Measurements from ENCODE around the gene LDHD.
A peak's percentile ranks its signal among the peaks of the same experiment; 100 is the strongest.

LDHD gene

DNA sequence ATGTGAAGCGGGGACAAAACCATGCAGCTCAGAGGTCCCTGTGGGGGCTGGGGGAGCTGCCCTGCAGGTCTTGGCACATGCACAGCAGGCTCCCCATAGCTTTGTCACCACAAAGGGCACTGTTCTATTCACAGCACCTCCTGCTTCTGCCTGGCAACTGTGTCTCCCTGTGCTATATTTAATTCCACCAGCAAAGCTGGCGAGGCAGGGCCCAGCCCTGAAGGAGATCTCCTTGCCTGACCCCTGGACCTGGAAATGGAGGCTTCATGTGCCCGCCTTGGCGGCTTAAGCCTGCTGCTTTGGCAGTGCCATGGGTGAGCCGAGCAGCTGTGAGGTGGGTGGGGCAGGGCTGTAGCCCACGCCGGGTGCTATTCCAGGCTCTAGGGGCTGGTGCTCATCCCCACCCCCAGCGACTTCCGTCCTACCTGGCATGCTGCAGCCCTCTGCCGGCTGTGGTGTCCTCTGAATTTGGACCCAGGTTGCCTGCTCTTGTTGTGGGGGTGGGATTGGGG, 6.8 kb downstream of the LDHD start:
- Mint-ChIP-seq H3K4me1 (ENCODE audit: low read depth) (peaks cover 29% of the 10 kb centered on the region), H3K27ac (peak overlapping the region; percentile 80), H3K27me3 (peaks cover 4% of the 10 kb centered on the region), H3K4me3 (peak overlapping the region; percentile 50), H3K36me3 (peaks cover 2% of the 10 kb centered on the region), H3K9me3 (ENCODE audit: low read depth) (no peaks in the 10 kb centered on the region)

DNA sequence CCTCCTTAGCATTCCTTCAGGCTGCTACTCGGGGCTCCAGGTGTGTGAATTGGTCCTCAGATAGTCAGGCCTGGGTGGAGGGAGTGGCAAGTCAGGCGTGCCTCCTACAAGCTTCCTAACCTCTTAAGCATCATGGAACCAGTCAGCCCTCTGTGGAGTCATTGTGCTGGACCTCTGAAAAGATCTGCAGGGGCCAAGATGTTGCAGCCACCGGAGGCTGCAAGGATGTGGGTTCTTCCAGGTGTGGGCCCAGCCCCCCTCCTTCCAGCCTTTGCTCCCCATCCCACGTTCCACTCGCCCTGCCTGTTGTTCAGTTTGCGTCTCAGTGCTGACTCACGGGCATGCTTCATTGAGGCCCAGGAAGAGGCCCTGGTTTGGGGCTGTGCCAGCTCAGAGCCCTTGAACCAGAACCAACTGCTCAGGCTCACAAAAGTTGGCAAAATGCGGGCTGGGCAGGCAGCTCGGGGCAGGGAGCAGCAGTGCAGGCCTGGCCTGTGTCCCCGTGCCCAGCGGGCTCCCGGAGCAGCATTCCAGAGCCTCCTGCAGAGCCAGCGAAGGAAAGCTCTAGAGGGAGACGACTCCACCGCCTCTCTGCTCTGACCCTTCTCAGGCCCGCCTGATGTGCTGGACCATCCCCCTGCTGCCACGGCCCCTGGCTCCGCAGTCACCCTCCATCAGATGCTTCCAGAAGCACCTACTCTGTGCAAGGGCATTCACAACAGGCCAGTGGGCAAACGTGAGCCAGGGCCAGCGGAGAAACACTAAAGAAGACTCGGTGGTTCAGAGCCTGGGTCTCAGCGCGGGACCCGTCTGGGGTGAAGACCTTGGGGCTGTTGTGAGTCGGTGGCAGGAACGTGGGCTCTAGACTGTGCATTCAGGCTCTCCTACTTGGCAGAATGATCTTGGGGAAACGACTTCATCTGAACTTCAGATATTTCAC, 7.5 kb downstream of the LDHD start:
- Mint-ChIP-seq H3K27me3 (peaks cover 4% of the 10 kb centered on the region), H3K4me3 (peak overlapping the region; percentile 69), H3K4me1 (ENCODE audit: low read depth) (peaks cover 29% of the 10 kb centered on the region), H3K36me3 (peaks cover 3% of the 10 kb centered on the region), H3K9me3 (ENCODE audit: low read depth) (no peaks in the 10 kb centered on the region), H3K27ac (peak overlapping the region; percentile 90)

DNA sequence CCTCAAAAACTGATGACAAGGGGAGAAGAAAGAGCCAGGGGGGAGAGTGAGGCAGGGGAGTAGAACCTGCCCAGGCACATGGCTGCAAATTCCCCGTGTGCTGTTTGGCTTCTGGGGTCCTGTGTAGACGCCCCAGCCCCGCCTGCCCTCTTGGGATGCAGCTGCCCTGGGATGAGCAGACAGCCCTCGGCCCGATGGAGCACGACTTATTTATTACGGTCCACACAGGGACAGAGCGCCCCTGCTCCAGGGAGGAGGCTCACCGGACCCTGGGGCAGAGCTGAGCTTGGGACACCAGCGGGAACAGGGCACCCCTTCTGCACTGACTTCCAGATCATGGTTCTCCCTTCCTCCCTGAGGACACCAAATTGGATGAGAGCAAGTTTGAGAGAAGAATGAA, 9.1 kb downstream of the LDHD start:
- Mint-ChIP-seq H3K4me1 (ENCODE audit: low read depth) (peaks cover 30% of the 10 kb centered on the region), H3K9me3 (ENCODE audit: low read depth) (no peaks in the 10 kb centered on the region), H3K4me3 (no peak overlapping the region), H3K36me3 (peaks cover 4% of the 10 kb centered on the region), H3K27me3 (peaks cover 4% of the 10 kb centered on the region), H3K27ac (no peak overlapping the region)

DNA sequence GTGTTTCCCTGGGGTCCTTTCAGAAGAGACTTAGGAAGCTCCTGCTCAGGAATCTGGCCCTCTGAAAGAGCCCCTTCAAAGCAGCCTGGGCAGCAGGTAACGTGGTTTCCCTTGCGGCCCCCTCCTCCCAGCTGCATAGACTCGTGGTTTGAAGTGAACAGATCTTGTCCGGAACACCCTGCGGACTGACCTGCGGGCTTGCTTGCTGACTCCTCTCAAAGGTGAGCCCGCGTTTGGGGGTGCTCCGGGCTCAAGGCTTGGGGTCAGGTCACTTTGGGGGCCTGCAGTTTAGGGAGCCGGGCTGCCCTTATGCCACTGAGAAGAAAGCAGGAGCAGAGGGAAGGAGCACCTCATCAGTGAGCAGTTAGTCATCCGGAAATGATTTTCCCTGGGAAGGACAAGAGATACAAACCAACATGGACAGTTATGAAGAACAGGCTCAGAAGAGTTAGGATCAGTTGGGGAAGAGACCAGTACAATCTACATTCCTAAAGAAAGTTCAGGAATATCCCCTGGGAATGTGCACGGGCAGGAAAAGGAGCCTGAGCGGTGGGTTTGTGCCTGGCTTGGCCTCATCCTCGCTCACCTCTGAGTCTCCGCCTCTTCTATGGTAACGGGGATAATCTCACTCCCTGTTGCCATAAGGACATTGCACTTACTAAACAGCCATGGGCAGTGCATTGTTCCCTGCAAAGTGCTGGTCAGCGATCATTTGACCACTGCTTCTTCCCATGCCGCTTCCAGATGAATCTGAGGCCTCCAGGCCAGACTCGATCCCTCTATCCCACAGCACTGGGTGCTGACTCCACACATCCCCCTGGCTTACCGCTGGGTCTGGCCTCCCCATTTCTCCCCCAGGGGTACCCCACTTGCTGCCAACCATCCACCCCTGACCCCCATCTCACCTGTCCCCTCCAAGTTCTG, 10.0 kb downstream of the LDHD start:
- Mint-ChIP-seq H3K4me1 (ENCODE audit: low read depth) (peaks cover 34% of the 10 kb centered on the region), H3K9me3 (ENCODE audit: low read depth) (no peaks in the 10 kb centered on the region), H3K4me3 (no peak overlapping the region), H3K27me3 (peaks cover under 1% of the 10 kb centered on the region), H3K36me3 (peaks cover 4% of the 10 kb centered on the region), H3K27ac (no peak overlapping the region)

DNA sequence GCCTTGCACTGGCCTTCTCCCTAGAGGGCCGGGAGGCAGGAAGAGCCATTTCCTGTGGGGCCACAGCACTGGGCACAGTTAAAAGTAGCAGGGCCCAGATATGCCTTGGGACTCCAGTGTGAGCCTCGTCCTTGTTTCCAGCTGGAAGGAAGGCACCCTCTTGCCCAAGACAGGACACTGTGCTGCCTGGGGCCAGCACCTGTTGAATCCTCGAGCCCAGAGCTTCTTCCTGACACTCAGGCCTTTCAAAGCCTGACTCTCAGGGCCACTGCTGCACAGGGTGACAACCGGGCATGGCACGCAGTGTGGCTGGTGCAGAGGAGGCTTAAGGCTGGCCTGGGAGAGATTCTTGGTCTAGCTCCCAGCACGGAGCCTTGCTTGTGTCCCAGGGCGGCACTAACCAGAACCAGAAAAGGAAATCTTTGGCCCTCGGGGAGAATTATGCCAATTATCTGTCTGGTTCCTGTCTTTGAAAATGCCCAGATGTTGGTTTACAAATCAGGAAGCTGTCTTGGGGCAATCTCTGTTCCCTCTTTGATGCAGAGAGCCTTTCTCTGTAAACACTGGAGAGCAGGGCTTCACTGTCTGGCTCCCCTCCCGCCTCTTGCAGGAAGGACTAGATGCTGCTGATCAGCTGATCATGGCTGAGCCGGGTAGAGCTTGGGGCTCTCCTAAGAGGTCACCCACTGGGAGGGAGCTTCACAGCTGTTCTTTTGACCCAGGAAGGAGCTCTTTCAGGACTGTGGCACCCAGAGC, 11.1 kb downstream of the LDHD start:
- no peaks in the 10 kb centered on the region for H3K27me3 Mint-ChIP-seq
- H3K36me3 Mint-ChIP-seq: peaks cover 4% of the 10 kb centered on the region
- no peak overlapping the region for H3K27ac Mint-ChIP-seq
- no peaks in the 10 kb centered on the region for H3K9me3 Mint-ChIP-seq (ENCODE audit: low read depth)
- H3K4me1 Mint-ChIP-seq (ENCODE audit: low read depth): peaks cover 31% of the 10 kb centered on the region
- H3K4me3 Mint-ChIP-seq: no peak overlapping the region

DNA sequence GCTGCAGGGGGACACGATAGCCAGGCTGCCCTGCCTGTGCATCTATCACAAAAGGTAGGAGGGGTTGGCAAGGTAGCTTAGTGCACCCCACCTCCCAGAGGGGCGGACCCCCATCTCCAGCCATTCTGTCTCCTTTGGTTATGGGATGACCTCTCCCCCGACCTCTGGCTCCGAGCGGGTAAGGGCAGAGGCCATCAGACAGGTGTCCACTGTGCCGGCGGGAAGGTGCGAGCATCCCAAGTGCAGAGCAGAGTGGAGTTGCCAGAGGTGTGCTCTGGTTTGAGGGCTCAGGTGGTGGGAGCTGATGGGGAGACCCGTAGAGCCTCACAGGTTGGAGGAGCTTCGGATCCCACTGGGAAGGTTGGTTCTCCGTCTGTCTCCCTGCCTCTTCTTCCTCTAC, 11.7 kb downstream of the LDHD start:
- H3K27ac Mint-ChIP-seq: no peak overlapping the region
- peaks cover 31% of the 10 kb centered on the region for H3K4me1 Mint-ChIP-seq (ENCODE audit: low read depth)
- H3K36me3 Mint-ChIP-seq: peaks cover 4% of the 10 kb centered on the region
- H3K9me3 Mint-ChIP-seq (ENCODE audit: low read depth): no peaks in the 10 kb centered on the region
- H3K27me3 Mint-ChIP-seq: no peaks in the 10 kb centered on the region
- no peak overlapping the region for H3K4me3 Mint-ChIP-seq

DNA sequence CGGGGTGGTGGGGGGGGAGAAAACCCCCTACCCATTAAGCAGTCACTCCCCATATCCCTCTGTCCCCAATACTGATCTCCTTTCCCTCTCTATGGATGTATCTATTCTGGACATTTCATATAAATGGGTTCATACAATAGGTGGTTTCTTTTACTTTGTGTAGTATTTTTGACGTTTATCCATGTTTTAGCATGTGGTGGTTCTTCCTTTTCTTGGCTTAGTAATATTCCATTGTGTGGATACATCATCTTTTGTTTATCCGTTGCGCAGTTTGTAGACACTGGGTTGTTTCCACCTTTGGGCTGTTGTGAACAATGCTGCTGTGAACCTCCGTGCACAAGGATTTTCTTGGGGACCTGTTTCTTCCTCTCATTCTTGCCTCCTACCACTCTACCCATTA, 12.6 kb downstream of the LDHD start:
- Mint-ChIP-seq H3K4me1 (ENCODE audit: low read depth) (peaks cover 31% of the 10 kb centered on the region), H3K4me3 (no peak overlapping the region), H3K27me3 (no peaks in the 10 kb centered on the region), H3K36me3 (peaks cover 4% of the 10 kb centered on the region), H3K27ac (no peak overlapping the region), H3K9me3 (ENCODE audit: low read depth) (no peaks in the 10 kb centered on the region)

DNA sequence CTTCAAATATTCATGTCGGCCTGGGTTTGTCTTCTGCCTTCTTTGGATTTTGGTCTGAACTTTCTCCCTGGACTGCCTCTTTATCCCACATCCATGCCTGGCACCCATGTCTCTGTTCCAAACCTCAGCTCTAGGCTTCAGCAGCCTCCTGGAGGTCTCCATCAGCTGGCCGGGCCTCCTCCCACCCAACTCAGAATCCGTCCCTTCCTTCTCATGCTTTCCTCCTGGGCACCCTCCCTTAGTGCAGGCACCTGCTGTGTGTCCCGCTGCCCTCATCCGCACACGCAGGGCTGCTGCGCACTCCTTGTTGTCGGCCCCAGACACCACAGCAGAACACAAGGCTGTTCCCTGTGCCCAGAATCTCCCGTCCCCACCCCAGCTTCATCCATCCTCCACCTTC, 14.0 kb downstream of the LDHD start:
- no peak overlapping the region for H3K27ac Mint-ChIP-seq

DNA sequence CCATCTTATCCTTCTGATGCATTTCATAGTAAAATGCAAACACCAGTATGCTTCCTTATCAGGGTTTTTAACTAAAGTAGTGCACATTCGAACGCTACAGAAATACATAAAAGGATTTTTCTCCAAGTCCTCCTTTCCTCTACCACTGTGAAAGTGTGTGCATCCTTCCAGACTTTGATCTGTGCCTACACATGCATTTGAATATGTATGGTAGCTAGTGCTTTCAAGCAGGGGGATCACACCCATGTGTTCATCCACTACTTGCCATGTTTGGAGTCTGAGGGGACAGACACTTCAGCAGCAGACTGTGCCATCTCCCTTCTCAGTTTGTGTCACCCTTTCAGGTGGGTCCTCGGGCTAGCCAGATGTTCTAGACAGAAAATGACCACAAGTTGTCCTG, 14.9 kb downstream of the LDHD start:
- no peaks in the 10 kb centered on the region for H3K9me3 Mint-ChIP-seq (ENCODE audit: low read depth)
- H3K36me3 Mint-ChIP-seq: peaks cover 4% of the 10 kb centered on the region
- peaks cover 37% of the 10 kb centered on the region for H3K4me1 Mint-ChIP-seq (ENCODE audit: low read depth)
- no peak overlapping the region for H3K4me3 Mint-ChIP-seq
- H3K27me3 Mint-ChIP-seq: no peaks in the 10 kb centered on the region
- no peak overlapping the region for H3K27ac Mint-ChIP-seq

More for the DNA sequence above, 14.0 kb downstream of the LDHD start:
- H3K27me3 Mint-ChIP-seq: no peaks in the 10 kb centered on the region
- H3K9me3 Mint-ChIP-seq (ENCODE audit: low read depth): no peaks in the 10 kb centered on the region
- H3K4me1 Mint-ChIP-seq (ENCODE audit: low read depth): peaks cover 37% of the 10 kb centered on the region
- H3K4me3 Mint-ChIP-seq: no peak overlapping the region
- H3K36me3 Mint-ChIP-seq: peaks cover 4% of the 10 kb centered on the region

DNA sequence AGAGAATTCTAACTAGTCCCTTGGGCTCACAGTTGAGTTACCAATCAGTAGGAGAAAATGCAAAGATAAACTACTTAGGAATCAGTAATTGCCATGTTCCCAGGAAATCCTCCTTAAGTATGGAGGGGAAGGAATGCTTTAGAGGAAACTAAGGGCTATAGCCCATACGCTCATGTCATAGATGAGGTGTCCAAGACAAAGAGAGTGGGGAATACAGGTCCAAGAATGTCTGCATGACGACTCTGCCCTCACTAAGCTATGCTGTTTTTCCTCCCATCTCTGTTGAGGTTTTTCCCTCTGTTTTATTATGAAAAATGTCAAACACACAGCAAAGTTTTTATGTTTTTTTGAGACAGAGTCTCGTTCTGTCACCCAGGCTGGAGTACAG, 16.0 kb downstream of the LDHD start:
- peaks cover 40% of the 10 kb centered on the region for H3K4me1 Mint-ChIP-seq (ENCODE audit: low read depth)
- peak overlapping the region; percentile 41 for H3K27ac Mint-ChIP-seq
- peaks cover 2% of the 10 kb centered on the region for H3K36me3 Mint-ChIP-seq
- H3K4me3 Mint-ChIP-seq: no peak overlapping the region
- no peaks in the 10 kb centered on the region for H3K9me3 Mint-ChIP-seq (ENCODE audit: low read depth)
- no peaks in the 10 kb centered on the region for H3K27me3 Mint-ChIP-seq

DNA sequence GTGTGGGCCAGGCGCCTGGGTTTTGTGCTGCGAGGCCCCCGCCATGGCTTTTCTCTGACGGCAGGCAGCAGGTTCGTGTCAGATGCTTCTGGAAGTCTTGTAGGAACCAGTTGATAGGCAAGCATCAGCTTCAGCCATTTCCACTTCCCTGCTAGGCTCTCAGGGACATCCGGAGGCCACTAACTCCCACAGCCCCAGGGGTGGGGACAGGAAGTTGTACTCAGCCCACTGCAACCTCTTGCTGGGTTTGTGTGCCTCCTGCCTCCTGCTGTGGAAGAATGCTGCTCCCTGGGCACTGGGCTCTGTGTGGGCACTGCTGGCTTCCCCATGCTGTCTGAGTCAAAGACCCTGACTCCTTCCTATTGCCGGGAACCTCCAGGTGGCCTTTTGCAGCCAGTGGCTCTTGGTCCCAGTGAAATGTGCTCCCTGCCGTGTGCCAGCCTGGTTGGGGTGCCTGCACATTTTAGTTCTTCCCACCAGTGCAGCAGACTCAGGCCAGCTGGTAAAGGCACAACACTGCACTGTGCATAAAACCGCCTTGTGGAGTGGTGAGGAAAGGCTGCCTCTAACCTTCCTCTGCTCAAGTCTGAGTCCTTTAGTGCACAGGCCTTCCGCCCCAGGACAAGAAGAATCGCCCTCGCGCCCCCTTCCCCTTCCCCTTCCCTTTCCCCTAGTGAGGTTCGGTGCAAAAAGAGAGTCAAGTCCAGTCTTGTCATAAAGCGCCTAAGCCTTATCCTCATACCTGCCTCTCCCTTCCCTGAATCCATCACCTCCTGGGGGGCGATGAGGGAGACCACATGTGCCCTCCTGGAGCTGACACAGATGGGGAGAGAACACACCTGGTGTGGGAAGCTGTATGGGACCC, 16.6 kb downstream of the LDHD start:
- Mint-ChIP-seq H3K4me3 (no peak overlapping the region), H3K27me3 (no peaks in the 10 kb centered on the region), H3K4me1 (ENCODE audit: low read depth) (peaks cover 40% of the 10 kb centered on the region), H3K36me3 (peaks cover 2% of the 10 kb centered on the region), H3K9me3 (ENCODE audit: low read depth) (no peaks in the 10 kb centered on the region), H3K27ac (peak overlapping the region; percentile 72)

DNA sequence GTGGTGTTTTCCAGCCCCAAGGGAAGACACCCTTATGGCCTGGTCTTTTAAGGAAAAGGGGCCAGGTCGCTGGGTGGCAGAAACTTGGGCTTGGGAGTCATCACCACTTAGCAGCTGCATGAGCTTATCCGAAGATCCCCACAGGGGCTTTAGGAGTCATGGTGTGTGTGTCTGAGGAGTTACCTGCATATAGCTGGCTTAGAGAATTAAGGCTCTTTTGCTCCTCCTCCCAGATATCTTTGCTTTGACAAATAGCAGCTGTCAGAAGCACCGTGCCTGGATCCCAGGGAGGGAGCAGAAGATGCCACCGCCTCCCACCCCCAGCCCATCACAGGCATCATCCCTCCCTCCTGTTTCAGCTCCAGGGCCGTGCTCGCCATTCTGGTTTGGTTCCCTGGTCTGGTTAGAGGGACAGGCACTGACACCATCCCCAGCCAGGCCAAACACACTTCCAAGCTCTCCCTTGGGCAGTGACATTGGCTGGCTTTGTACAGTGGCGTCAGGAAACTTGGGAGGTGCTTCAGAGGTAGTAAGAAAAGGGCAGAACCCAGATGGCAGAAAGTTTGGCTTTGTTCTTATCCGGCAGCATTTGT, 17.4 kb downstream of the LDHD start:
- Mint-ChIP-seq H3K27ac (peak overlapping the region; percentile 72), H3K4me1 (ENCODE audit: low read depth) (peaks cover 40% of the 10 kb centered on the region), H3K4me3 (peak overlapping the region; percentile 20), H3K27me3 (no peaks in the 10 kb centered on the region), H3K36me3 (peaks cover 2% of the 10 kb centered on the region), H3K9me3 (ENCODE audit: low read depth) (no peaks in the 10 kb centered on the region)

All from activated naive CD8-positive, alpha-beta T cell (primary cell).